ENCODE results near the gene BCKDHB.

DNA sequence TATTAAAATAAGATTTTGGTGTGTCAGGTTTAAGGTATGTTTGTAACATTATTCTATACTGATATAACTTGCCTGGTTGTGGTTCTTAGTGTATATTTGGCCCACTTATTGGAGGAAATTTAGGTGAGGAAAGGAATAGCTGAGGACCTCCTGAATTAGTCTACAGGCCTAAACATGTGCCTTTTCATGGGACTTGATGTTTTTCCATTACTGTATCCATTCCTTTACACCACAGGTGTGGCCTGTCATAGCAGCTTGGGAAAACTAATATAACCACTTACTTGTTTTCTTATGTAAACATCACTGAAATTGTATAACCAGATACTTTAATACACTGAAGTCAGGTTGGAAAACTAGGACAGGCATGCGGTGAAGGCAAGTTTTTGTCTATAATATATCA lies 27.6 kb downstream of the BCKDHB start:
- TF ChIP-seq, protein P1, sequence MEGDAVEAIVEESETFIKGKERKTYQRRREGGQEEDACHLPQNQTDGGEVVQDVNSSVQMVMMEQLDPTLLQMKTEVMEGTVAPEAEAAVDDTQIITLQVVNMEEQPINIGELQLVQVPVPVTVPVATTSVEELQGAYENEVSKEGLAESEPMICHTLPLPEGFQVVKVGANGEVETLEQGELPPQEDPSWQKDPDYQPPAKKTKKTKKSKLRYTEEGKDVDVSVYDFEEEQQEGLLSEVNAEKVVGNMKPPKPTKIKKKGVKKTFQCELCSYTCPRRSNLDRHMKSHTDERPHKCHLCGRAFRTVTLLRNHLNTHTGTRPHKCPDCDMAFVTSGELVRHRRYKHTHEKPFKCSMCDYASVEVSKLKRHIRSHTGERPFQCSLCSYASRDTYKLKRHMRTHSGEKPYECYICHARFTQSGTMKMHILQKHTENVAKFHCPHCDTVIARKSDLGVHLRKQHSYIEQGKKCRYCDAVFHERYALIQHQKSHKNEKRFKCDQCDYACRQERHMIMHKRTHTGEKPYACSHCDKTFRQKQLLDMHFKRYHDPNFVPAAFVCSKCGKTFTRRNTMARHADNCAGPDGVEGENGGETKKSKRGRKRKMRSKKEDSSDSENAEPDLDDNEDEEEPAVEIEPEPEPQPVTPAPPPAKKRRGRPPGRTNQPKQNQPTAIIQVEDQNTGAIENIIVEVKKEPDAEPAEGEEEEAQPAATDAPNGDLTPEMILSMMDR (IDR thresholded peaks at IDR 0.05): no peak
- TF ChIP-seq EZH2 (IDR thresholded peaks at IDR 0.05; ENCODE audit: borderline replicate concordance, insufficient read depth, low read depth, low read length, poor library complexity, severe bottlenecking): no peak

All from B cell (primary cell).